Right forelimb (tissue), 1 donor: Measurements from ENCODE around the gene CEND1.
A peak's percentile ranks its signal among the peaks of the same experiment; 100 is the strongest.
"Not testable (repeated sequence)": the region's sequence is repeated elsewhere in the genome, so short reads cannot be mapped to it uniquely, and the experiment has no call there.

Experiments
- DNase-seq: peaks from one replicate; pipeline ENCODE4 v3.0.0-alpha.2; 2018

CEND1 gene

GRCh38 chr11:763073-763463 is 26.8 kb downstream of the CEND1 start:
- DNase-seq = no peak

DNA sequence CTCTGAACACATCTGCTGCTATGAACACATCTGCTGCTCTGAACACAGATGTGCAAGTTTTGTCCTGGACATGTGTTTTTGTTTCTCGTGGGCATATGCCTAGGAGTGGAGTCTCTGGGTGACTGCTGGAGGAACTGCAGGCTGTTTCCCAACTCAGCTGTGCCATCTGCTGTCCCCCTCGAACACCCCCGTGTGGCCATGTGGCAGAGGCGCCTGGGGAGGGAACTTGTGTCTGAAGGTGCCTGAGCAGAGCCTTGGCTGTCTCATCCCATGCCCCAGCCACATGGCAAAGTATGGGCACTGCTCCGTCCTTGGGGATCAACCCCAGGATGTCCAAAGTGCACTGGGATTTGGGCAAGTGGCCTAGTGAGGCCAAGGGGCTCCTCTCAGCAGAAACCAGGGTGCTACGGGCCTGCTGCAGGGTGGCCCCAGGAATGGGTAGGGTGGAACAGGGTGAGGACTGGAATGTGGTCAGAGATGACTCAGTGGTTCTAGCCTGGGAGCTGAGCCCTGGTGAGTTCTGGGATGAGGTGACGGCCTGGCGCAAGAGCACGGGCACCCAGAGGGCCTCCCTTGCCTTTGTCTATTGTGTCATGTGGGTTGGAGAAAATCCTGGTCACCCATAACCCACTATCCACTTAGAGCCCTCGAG is 27.3 kb downstream of the CEND1 start:
- no peak for DNase-seq

DNA sequence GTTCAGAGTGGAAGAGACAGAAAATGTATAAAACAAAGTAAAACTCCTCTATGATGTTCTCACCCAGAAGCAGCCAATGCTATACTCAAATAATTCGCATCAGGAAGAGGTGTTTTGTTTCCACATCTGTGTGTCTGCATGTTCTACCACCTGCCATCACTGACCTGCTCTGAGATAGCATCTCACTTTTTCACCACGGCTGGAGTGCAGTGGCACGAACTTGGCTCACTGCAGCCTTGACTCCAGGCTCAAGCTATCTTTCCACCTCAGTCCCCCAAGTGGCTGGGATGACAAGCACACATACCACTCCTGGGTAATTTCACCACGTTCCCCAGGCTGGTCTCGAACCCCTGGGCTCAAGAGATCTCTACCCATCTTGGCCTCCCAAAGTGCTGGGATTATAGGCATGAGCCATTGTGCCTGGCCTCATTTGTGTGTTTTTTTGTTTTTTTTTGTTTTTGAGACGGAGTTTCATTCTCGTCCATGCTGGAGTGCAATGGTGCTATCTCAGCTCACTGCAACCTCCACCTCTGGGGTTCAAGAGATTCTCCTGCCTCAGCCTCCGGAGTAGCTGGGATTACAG is 28.3 kb downstream of the CEND1 start:
- DNase-seq = no peak

- no peak for DNase-seq
Measured at GRCh38 chr11:760236-760635, 29.7 kb downstream of the CEND1 start.

DNA sequence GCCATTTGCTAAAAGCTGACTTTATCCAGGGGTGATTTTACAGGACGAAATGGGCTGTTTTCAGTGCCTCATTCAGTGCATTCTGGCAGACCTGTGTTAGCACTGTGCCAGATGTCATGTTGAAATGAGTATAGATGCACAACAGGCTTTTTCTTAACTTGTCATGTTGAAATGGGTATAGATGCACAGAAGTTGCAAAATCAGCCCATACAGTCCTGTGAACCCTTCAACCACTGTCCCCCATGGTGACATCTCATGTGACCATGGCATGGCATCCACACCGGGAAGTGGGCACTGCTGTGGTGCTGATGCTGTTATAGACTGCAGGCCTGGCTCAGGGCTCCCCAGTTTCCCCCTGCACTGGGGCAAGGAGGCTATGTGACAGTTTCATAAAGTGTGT is 40.2 kb downstream of the CEND1 start:
- DNase-seq = no peak

DNA sequence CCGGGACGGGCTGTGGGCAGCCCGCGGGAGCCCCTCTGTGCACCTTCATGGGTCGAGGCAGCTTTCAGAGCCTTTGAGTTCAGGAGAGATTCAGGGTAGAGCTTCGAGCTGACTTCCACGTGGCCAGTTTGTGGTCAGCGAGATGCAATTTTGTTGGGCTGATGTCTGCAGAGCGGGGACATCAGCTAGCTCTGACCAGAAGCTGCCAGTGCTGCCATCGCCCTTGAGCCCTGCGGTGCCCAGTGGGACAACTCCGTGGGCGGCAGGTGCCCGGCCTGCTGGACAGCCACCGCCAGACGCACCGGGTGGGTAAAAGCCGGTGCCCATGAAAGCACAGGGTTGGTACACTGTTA is 41.9 kb downstream of the CEND1 start:
- no peak for DNase-seq

DNA sequence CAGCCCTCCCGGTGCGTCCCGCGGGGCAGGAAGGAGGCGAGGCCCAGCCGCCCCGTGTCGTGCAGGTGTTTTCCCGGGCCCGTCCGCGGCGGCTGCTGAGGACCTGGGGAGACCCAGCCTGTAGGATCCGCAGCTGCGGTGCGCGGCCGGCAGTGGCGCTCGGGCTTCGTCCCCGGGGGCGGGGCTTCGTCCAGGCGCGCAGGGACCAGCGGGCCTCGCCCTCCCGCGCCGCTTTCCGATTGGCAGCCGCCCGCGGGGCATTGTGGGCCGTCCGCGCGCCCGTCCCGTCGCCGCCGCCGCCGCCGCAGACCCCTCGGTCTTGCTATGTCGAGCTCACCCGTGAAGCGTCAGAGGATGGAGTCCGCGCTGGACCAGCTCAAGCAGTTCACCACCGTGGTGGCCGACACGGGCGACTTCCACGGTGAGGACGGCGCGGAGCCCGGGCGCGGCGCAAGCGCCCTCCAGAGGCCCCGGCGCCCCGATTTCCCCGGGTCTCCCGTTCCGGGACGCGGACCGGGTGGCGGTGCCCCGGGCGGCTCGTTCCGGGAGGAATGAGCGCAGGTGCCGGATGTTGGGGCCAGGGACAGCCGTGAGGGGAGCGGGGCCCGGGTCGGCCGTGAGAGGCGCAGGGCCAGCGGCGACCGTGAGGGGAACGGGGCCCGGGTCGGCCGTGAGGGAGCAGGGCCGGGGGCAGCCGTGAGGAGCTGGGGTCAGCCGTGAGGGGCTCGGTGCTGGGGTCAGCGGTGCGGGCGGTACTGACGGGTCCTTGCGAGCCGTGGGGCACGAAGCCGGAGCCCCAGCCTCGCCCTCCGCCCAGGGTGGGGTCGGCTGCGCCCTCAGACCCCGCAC is 42.5 kb downstream of the CEND1 start, which contains the start of gene TALDO1:
Gene TALDO1, plus strand, starts transcription at position 307 of the 849 bp plus-strand sequence. Its CDS starts 18 bp downstream, at position 325.
- peak; percentile 92 for DNase-seq

GRCh38 chr11:746289-747157 is 43.4 kb downstream of the CEND1 start:
- no peak for DNase-seq

- no peak for DNase-seq
Measured at GRCh38 chr11:745428-745827, 44.5 kb downstream of the CEND1 start.

GRCh38 chr11:742571-743201 is 47.2 kb downstream of the CEND1 start:
- DNase-seq = no peak

GRCh38 chr11:742156-742546 is 47.7 kb downstream of the CEND1 start:
- DNase-seq = no peak

GRCh38 chr11:737899-738298 is 52.0 kb downstream of the CEND1 start:
- not testable (repeated sequence) for DNase-seq

GRCh38 chr11:737366-737765 is 52.5 kb downstream of the CEND1 start:
- DNase-seq = no peak
